Hepatocyte (in vitro differentiated cells): Measurements from ENCODE around the gene ERBB4.

Experiments used
- CTCF ChIP-seq: fragments of 200-600 bp; sonication (generic); IDR thresholded peaks from 2 replicates; pipeline ENCODE4 v1.5.1; 2016; ENCODE audit warnings: antibody characterized with exemption, mild to moderate bottlenecking; ENCODE audit not compliant: poor library complexity
- EZH2 ChIP-seq: fragments of 200-600 bp; sonication (generic); IDR thresholded peaks from 2 replicates; pipeline ENCODE4 v1.6.1; 2016; ENCODE audit warnings: antibody characterized with exemption, mild to moderate bottlenecking, borderline replicate concordance

GRCh38 chr2:212427638-212428037 is 111.0 kb downstream of the ERBB4 start:
- TF ChIP-seq CTCF, result no peak
- TF ChIP-seq EZH2, result no peak
